Prostate gland (tissue), 2 donors: ENCODE data around the gene AS3MT.

ENCODE experiments used
- POLR2A ChIP-seq: fragments of 450-650 bp; IDR thresholded peaks from one replicate; pipeline ENCODE4 v1.6.1; 2016; ENCODE audit warnings: antibody characterized with exemption, mild to moderate bottlenecking
- POLR2AphosphoS5 ChIP-seq: sonication (generic); formaldehyde crosslinking; IDR thresholded peaks from one replicate; pipeline ENCODE4 v1.6.1; 2017; ENCODE audit warnings: antibody characterized with exemption
- TF ChIP-seq, protein P1 (sequence below), 4 experiments: fragments of 200-600 bp in 2 of 4; fragments of 450-650 bp in 2 of 4; sonication (generic) in 2 of 4; IDR thresholded peaks; 1 replicate in 3 of 4; 2 replicates in 1 of 4; pipeline ENCODE4 v1.5.1; 2016 to 2019; ENCODE audit warnings: antibody characterized with exemption in 4 of 4, mild to moderate bottlenecking in 2 of 4, moderate library complexity in 2 of 4

DNA sequence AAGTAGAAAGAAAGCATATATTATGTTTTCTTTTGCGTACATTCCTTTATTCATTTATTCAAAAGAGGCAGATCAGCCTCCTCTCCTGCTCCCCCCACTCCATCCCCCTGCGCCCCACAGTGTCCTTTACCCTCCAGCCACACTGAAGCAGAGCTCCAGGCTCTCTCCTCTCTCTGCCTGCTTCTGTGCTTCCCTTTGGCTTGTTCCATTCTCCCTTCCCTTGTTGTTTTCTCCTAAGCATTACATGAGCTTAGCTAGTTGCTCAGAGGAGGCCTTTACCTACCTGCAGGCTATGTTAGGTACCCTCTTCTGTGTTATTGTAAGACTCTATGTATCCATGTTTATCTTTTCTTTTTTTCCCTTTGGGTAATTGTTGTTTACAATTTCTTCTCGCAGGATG, 76.2 kb downstream of the AS3MT start:
- TF ChIP-seq, protein P1, sequence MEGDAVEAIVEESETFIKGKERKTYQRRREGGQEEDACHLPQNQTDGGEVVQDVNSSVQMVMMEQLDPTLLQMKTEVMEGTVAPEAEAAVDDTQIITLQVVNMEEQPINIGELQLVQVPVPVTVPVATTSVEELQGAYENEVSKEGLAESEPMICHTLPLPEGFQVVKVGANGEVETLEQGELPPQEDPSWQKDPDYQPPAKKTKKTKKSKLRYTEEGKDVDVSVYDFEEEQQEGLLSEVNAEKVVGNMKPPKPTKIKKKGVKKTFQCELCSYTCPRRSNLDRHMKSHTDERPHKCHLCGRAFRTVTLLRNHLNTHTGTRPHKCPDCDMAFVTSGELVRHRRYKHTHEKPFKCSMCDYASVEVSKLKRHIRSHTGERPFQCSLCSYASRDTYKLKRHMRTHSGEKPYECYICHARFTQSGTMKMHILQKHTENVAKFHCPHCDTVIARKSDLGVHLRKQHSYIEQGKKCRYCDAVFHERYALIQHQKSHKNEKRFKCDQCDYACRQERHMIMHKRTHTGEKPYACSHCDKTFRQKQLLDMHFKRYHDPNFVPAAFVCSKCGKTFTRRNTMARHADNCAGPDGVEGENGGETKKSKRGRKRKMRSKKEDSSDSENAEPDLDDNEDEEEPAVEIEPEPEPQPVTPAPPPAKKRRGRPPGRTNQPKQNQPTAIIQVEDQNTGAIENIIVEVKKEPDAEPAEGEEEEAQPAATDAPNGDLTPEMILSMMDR (IDR thresholded peaks at IDR 0.05), result no peak
- TF ChIP-seq POLR2AphosphoS5 (no peak), POLR2A (no peak)
